Pancreas (tissue), 10 donors: Measurements from ENCODE around the gene CRISPLD2. TPM values are rescaled to one million over a fixed set of nuclear protein-coding genes. Genes with fewer than 3 reads are reported as not detected.

Experiments
- ATAC-seq, 4 donors: fragments of 200-7000 bp; cut with Tn5 transposase; one replicate each; pipeline versions ENCODE4 v1.8.0 to v1.9.1; 2020; ENCODE audit warnings: mild to moderate bottlenecking in 4 of 4, moderate library complexity in 4 of 4
- DNase-seq, 6 donors: peaks; one replicate each; pipeline ENCODE4 v3.0.0-alpha.2; 2020
- FAIRE-seq: peaks from 2 replicates; lab custom pipeline; 2012; peaks lifted over from hg19 to GRCh38; lab: Jason Lieb, UNC
- H3K27ac ChIP-seq, 4 donors: fragments of 200-600 bp; sonication (generic); 1 replicate in 3 of 4; 2 replicates in 1 of 4; pipeline versions ENCODE4 v1.5.0 to v1.8.0; 2020
- H3K27me3 ChIP-seq, 4 donors: fragments of 200-600 bp; one replicate each; pipeline ENCODE4 v1.8.0; 2021
- H3K36me3 ChIP-seq, 3 donors: fragments of 200-600 bp; sonication (generic) in 1 of 3; one replicate each; pipeline versions ENCODE4 v1.5.0 to v1.8.0; 2020 to 2021
- H3K4me1 ChIP-seq, 3 donors: fragments of 200-600 bp; one replicate each; pipeline ENCODE4 v1.8.0; 2021
- H3K4me3 ChIP-seq, 4 donors: fragments of 200-600 bp; sonication (generic) in 2 of 4; one replicate each; pipeline versions ENCODE4 v1.5.0 to v1.8.0; 2020 to 2021
- H3K9me3 ChIP-seq, 4 donors: fragments of 200-600 bp; one replicate each; pipeline ENCODE4 v1.8.0; 2021
- WGBS, 2 donors: extraction: QIAGEN DNeasy Blood & Tissue Kit; methylation state at CpG; one replicate each; pipeline ENCODE4 v1.1.7; 2013; 5-methylcytosine and 5-hydroxymethylcytosine counted together
- intact Hi-C, 3 donors: fragments of 100-400 bp; cut with DNase I; formaldehyde crosslinking; loops; one replicate each; pipeline versions ENCODE4 v1.11.1 to v1.14.2; 2022
- polyA plus RNA-seq, 2 donors: library from polyadenylated mRNA; stranded (reverse); fragments of 200-250 nt; gene quantifications; one replicate each; pipeline ENCODE4 v1.2.3, GENCODE V29; 2013
- total RNA-seq, 6 donors: library from RNA; stranded (reverse); fragmentation: NEBNext Ultra II Directional in 4 of 6; extraction: Animal tissue kit (Norgen Biotek cat#: 25700) in 4 of 6; gene quantifications; one replicate each; pipeline versions ENCODE4 v1.2.1 to v1.2.4, GENCODE V29; 2021 to 2023
- TF ChIP-seq, protein P1 (sequence below), 4 donors: fragments of 200-600 bp; sonication (generic) in 3 of 4; IDR thresholded peaks; one replicate each; pipeline versions ENCODE4 v1.5.0 to v1.8.0; 2021; ENCODE audit warnings: antibody characterized with exemption in 4 of 4
- donor health status: healthy with polysubstance abuse.
- donor health status: DM: no; HTN: no; CAD: no; lungs with moderate emphysema.
- donor health status: DM: no; HTN: no; CAD: no.
- donor health status: control.
- donor health status: control.
- donor health status: Bipolar disorder and iron deficiency.
- donor health status: DM: yes; HTN: yes; CAD: no.
- donor health status: DM: no; HTN: no; CAD: no.
- donor health status: DM: no; HTN: no; CAD: no.
- donor health status: DM: yes; HTN: yes; CAD: no.

The CRISPLD2 gene
- total and polyA plus RNA-seq, 8 donors: 4.1 to 40.2 (median 14.1) TPM

GRCh38 chr16:84833542-84834402 is 14.0 kb downstream of the CRISPLD2 start:
- no peaks in the 10 kb centered on the region for H3K36me3 ChIP-seq
- DNase-seq (peak in 1 of 6 donors; percentile 20), FAIRE-seq (no peak), ATAC-seq (no peak)
- 72 to 78% methylated on average over 34 of the region's 34 CpGs for WGBS, 2 donors
- H3K4me3 ChIP-seq: no peak overlapping the region
- H3K9me3 ChIP-seq: no peaks in the 10 kb centered on the region
- no peaks in the 10 kb centered on the region for H3K27me3 ChIP-seq
- no peak overlapping the region for H3K27ac ChIP-seq
- TF ChIP-seq, protein P1, sequence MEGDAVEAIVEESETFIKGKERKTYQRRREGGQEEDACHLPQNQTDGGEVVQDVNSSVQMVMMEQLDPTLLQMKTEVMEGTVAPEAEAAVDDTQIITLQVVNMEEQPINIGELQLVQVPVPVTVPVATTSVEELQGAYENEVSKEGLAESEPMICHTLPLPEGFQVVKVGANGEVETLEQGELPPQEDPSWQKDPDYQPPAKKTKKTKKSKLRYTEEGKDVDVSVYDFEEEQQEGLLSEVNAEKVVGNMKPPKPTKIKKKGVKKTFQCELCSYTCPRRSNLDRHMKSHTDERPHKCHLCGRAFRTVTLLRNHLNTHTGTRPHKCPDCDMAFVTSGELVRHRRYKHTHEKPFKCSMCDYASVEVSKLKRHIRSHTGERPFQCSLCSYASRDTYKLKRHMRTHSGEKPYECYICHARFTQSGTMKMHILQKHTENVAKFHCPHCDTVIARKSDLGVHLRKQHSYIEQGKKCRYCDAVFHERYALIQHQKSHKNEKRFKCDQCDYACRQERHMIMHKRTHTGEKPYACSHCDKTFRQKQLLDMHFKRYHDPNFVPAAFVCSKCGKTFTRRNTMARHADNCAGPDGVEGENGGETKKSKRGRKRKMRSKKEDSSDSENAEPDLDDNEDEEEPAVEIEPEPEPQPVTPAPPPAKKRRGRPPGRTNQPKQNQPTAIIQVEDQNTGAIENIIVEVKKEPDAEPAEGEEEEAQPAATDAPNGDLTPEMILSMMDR (IDR thresholded peaks at IDR 0.05): no peak
- H3K4me1 ChIP-seq: no peaks in the 10 kb centered on the region
- intact Hi-C loops: no loop called here

DNA sequence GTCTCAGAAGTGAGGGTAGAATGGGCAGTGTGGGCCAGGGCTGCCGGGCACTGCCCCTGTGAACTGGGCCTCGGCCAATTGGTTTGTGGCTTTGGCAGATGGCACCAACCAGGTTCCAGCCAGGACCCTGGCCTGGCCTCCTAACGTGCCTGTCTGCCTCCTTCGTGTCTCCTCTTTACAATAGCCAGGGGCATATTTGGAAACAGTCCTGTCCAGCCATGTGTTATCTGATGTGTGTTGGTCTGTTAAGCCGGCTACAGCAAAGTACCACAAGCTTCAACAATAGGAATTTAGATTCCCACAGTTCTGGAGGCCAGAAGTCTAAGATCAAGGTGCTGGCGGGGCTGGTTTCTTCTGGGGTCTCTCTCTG is 14.6 kb downstream of the CRISPLD2 start:
- FAIRE-seq (no peak), DNase-seq (peak in 1 of 6 donors; percentile 20)

DNA sequence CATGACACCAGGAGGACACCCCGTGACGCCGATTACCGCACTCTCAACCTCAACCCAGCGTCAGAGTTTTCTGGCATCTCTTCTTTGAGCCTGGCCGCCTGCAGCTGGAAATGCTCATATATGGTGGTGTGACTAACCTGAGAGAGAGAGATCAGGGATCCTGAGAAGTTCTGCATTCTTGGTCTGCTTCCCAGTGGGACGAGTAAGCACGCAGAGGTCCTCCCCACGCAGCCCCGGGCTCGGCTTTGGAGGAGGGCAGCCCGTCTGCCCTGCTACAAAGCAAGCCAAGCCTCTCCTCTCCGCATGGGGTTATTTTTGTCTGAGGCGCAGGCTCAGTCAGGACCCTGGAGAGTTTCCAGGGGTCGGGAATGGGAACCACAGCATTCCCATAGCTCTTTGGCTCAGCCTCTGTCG is 16.5 kb downstream of the CRISPLD2 start:
- TF ChIP-seq, protein P1 (IDR thresholded peaks at IDR 0.05): no peak
- no peaks in the 10 kb centered on the region for H3K9me3 ChIP-seq
- ATAC-seq: peak; percentile 19 to 68 (median 49)
- peak overlapping the region in 1 of 4 donors; percentile 18 for H3K27ac ChIP-seq
- 26 to 30% methylated on average over 16 of the region's 16 CpGs for WGBS, 2 donors
- peak; percentile 59 for FAIRE-seq
- H3K36me3 ChIP-seq: no peaks in the 10 kb centered on the region
- DNase-seq: peak in 3 of 6 donors; percentile 41 to 52 (median 41)
- H3K27me3 ChIP-seq: no peaks in the 10 kb centered on the region
- H3K4me1 ChIP-seq: no peaks in the 10 kb centered on the region
- no peak overlapping the region for H3K4me3 ChIP-seq
- intact Hi-C loops: no loop called here

More for the DNA sequence above, 14.6 kb downstream of the CRISPLD2 start:
- TF ChIP-seq, protein P1 (IDR thresholded peaks at IDR 0.05): no peak
- Histone ChIP-seq H3K36me3 (no peaks in the 10 kb centered on the region), H3K4me1 (no peaks in the 10 kb centered on the region), H3K27ac (no peak overlapping the region), H3K9me3 (no peaks in the 10 kb centered on the region), H3K4me3 (no peak overlapping the region), H3K27me3 (no peaks in the 10 kb centered on the region)
- 77 to 86% methylated on average over 6 of the region's 6 CpGs for WGBS, 2 donors
- intact Hi-C loops: no loop called here
- no peak for ATAC-seq

DNA sequence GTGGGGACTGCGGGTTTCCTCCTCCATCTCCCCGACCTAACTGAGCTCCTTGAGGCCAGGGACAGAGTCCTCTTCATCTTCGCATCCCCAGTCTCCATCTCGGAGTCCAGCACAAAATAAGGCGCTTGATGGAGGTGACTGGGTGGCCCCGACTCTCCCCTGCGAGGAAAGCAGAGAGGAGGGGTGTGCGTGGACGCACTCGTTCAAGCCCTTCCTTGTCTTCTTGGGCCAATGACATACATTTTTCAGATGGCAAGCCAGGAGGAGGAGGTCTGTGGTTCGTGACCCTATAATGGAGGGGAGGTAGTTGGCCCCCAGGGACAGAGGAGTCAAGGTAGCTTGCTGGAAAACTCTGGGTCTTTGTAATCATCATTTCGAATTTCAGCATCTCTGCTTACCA is 17.2 kb downstream of the CRISPLD2 start:
- DNase-seq: peak in 1 of 6 donors; percentile 11
- Histone ChIP-seq H3K4me1 (no peaks in the 10 kb centered on the region), H3K36me3 (no peaks in the 10 kb centered on the region), H3K9me3 (no peaks in the 10 kb centered on the region), H3K27me3 (no peaks in the 10 kb centered on the region), H3K27ac (peak overlapping the region in 1 of 4 donors; percentile 10), H3K4me3 (no peak overlapping the region)
- intact Hi-C loops: no loop called here
- ATAC-seq: no peak
- no peak for FAIRE-seq
- WGBS, 2 donors: 73 to 86% methylated on average over 12 of the region's 12 CpGs
- TF ChIP-seq, protein P1 (IDR thresholded peaks at IDR 0.05): no peak
